SK-N-SH (cell line): Measurements from ENCODE around the gene NRG3. TPM values are rescaled to one million over a fixed set of nuclear protein-coding genes. Genes with fewer than 3 reads are reported as not detected.

Experiments
- CTCF ChIA-PET: fragments of 300-600, 350-600 bp; formaldehyde crosslinking; extraction: SDS; loops from one replicate; lab custom pipeline; 2021; lab: Yijun Ruan, JAX
- POLR2A ChIA-PET: fragments of 350-600 bp; sonication (Branson Sonifier 250); formaldehyde crosslinking; extraction: SDS; loops from one replicate; lab custom pipeline; 2020; ENCODE audit warnings: antibody characterized with exemption, inconsistent platforms; lab: Yijun Ruan, JAX
- DNase-seq: peaks from one replicate; pipeline ENCODE4 v3.0.0; 2012
- H2AFZ ChIP-seq: fragments of 200-600 bp; sonication (generic); 2 replicates; pipeline ENCODE4 v1.8.1; 2016; ENCODE audit warnings: antibody characterized with exemption, mild to moderate bottlenecking, low read depth
- H3F3A ChIP-seq: fragments of 200-600 bp; sonication (generic); replicated peaks from 2 replicates; pipeline ENCODE3; 2016; ENCODE audit warnings: antibody characterized with exemption, mild to moderate bottlenecking; ENCODE audit not compliant: insufficient read depth
- H3K27ac ChIP-seq, 2 experiments: fragments of 200-500 bp in 1 of 2; fragments of 200-600 bp in 1 of 2; sonication (Bioruptor generic) in 1 of 2; sonication (generic), shearing (Covaris generic) in 1 of 2; 2 replicates each; pipeline versions ENCODE4 v1.5.1 to v1.6.1; 2014 to 2016; ENCODE audit warnings: low read depth in 2 of 2, inconsistent platforms in 1 of 2, low read length in 1 of 2, mild to moderate bottlenecking in 1 of 2, mixed read lengths in 1 of 2
- H3K27me3 ChIP-seq: fragments of 200-600 bp; sonication (generic), shearing (Covaris generic); 2 replicates; pipeline ENCODE4 v1.6.1; 2016; ENCODE audit warnings: mixed run types; ENCODE audit not compliant: insufficient read depth
- H3K36me3 ChIP-seq, 2 experiments: fragments of 200-500 bp in 1 of 2; fragments of 200-600 bp in 1 of 2; sonication (Bioruptor generic) in 1 of 2; sonication (generic) in 1 of 2; replicated peaks in 1 of 2; 2 replicates each; pipeline versions ENCODE3 to v1.5.1; 2014 to 2016; ENCODE audit warnings: low read length in 1 of 2, mild to moderate bottlenecking in 1 of 2; ENCODE audit not compliant: insufficient read depth in 2 of 2, control insufficient read depth in 1 of 2
- H3K4me1 ChIP-seq, 2 experiments: fragments of 200-500 bp in 1 of 2; fragments of 200-600 bp in 1 of 2; sonication (Bioruptor generic) in 1 of 2; sonication (generic), shearing (Covaris generic) in 1 of 2; 2 replicates each; pipeline versions ENCODE4 v1.5.1 to v1.6.1; 2014 to 2016; ENCODE audit warnings: low read depth in 1 of 2, low read length in 1 of 2, mixed run types in 1 of 2; ENCODE audit not compliant: insufficient read depth in 2 of 2, control insufficient read depth in 1 of 2
- H3K4me2 ChIP-seq: fragments of 200-600 bp; sonication (generic), shearing (Covaris generic); 2 replicates; pipeline ENCODE4 v1.6.1; 2017; ENCODE audit warnings: mixed run types
- H3K4me3 ChIP-seq, 2 experiments: fragments of 200-500 bp in 1 of 2; fragments of 200-600 bp in 1 of 2; sonication (Bioruptor generic) in 1 of 2; sonication (generic), shearing (Covaris generic) in 1 of 2; 2 replicates each; pipeline versions ENCODE4 v1.5.1 to v1.8.1; 2014 to 2016; ENCODE audit warnings: low read depth in 2 of 2, inconsistent platforms in 1 of 2, low read length in 1 of 2, mild to moderate bottlenecking in 1 of 2, mixed read lengths in 1 of 2, moderate library complexity in 1 of 2
- H3K79me2 ChIP-seq: fragments of 200-600 bp; sonication (generic); 2 replicates; pipeline ENCODE4 v1.8.1; 2017; ENCODE audit warnings: mild to moderate bottlenecking; ENCODE audit not compliant: insufficient read depth
- H3K9ac ChIP-seq: fragments of 200-600 bp; sonication (generic); 2 replicates; pipeline ENCODE4 v1.6.1; 2017; ENCODE audit warnings: mixed run types
- H3K9me2 ChIP-seq: fragments of 200-600 bp; sonication (generic); 2 replicates; pipeline ENCODE4 v1.6.1; 2017; ENCODE audit warnings: mixed run types
- H3K9me3 ChIP-seq: fragments of 200-600 bp; sonication (generic); 2 replicates; pipeline ENCODE4 v1.6.1; 2017; ENCODE audit warnings: mixed run types, mild to moderate bottlenecking, moderate library complexity
- H4K20me1 ChIP-seq: fragments of 200-600 bp; sonication (generic); 2 replicates; pipeline ENCODE4 v1.6.1; 2017; ENCODE audit warnings: mild to moderate bottlenecking, mixed run types; ENCODE audit not compliant: insufficient read depth
- EP300 ChIP-seq, 2 experiments: IDR thresholded peaks; 2 replicates each; pipeline versions ENCODE4 v1.4.0 to v1.6.1; 2012; ENCODE audit warnings: borderline replicate concordance in 1 of 2, low read depth in 1 of 2, low read length in 1 of 2
- EZH2phosphoT487 ChIP-seq: fragments of 200-600 bp; sonication (generic); IDR thresholded peaks from 2 replicates; pipeline ENCODE4 v1.6.1; 2017; ENCODE audit warnings: low read depth, mixed run types, mild to moderate bottlenecking, antibody characterized with exemption, moderate library complexity, borderline replicate concordance
- FOXJ3 ChIP-seq: sonication (generic); formaldehyde crosslinking; IDR thresholded peaks from 2 replicates; pipeline ENCODE4 v1.5.1; 2020; ENCODE audit warnings: mild to moderate bottlenecking, missing genetic modification reagents
- JUND ChIP-seq: IDR thresholded peaks from 2 replicates; pipeline ENCODE4 v1.4.0; 2012
- MEF2A ChIP-seq: IDR thresholded peaks from 2 replicates; pipeline ENCODE4 v1.4.0; 2012; ENCODE audit warnings: low read depth, borderline replicate concordance
- MXI1 ChIP-seq: IDR thresholded peaks from 2 replicates; pipeline ENCODE4 v1.6.1; 2012; ENCODE audit warnings: mild to moderate bottlenecking, low read depth, low read length, improper control_type of control experiment
- NFIC ChIP-seq: IDR thresholded peaks from 2 replicates; pipeline ENCODE4 v1.4.0; 2012; ENCODE audit warnings: borderline replicate concordance
- POLR2AphosphoS5 ChIP-seq: IDR thresholded peaks from 2 replicates; pipeline ENCODE4 v1.6.1; 2012; ENCODE audit warnings: low read depth, low read length
- RAD21 ChIP-seq: IDR thresholded peaks from 2 replicates; pipeline ENCODE4 v1.6.1; 2012; ENCODE audit warnings: mild to moderate bottlenecking, low read length
- RCOR1 ChIP-seq: fragments of 150-350 bp; IDR thresholded peaks from 2 replicates; pipeline ENCODE4 v1.6.1; 2017; ENCODE audit warnings: antibody characterized with exemption, low read length
- SIN3A ChIP-seq: IDR thresholded peaks from 2 replicates; pipeline ENCODE4 v1.6.1; 2012; ENCODE audit warnings: low read depth, mild to moderate bottlenecking, low read length, moderate library complexity, borderline replicate concordance
- TAF1 ChIP-seq: IDR thresholded peaks from 2 replicates; pipeline ENCODE4 v1.6.1; 2012; ENCODE audit warnings: low read depth, mild to moderate bottlenecking, low read length, moderate library complexity, borderline replicate concordance
- YY1 ChIP-seq: IDR thresholded peaks from 2 replicates; pipeline ENCODE4 v1.4.0; 2012; ENCODE audit warnings: low read depth, mild to moderate bottlenecking
- WGBS: methylation state at CpG from one replicate; pipeline ENCODE4 v1.1.6; 2017; ENCODE audit warnings: low lambda C conversion rate; 5-methylcytosine and 5-hydroxymethylcytosine counted together
- polyA plus RNA-seq, 3 experiments: library from polyadenylated mRNA; depleted of rRNA; stranded (reverse); fragments of >200 nt; gene quantifications; 2 replicates each; pipeline ENCODE4 v1.2.3, GENCODE V29; 2012
- TF ChIP-seq, protein P1 (sequence below): fragments of 200-600 bp; sonication (generic); IDR thresholded peaks from 2 replicates; pipeline ENCODE4 v1.6.1; 2017; ENCODE audit warnings: antibody characterized with exemption, mild to moderate bottlenecking, moderate library complexity
- TF ChIP-seq, protein P2 (sequence below): fragments of 150-350 bp; IDR thresholded peaks from 2 replicates; pipeline ENCODE4 v1.6.1; 2016; ENCODE audit warnings: mild to moderate bottlenecking, low read depth, low read length
- TF ChIP-seq, protein P3 (sequence below): fragments of 150-350 bp; IDR thresholded peaks from 2 replicates; pipeline ENCODE4 v1.6.1; 2017; ENCODE audit warnings: antibody characterized with exemption, low read length, low read depth, borderline replicate concordance
- TF ChIP-seq, protein P4 (sequence below): IDR thresholded peaks from 2 replicates; pipeline ENCODE4 v1.4.0; 2012; ENCODE audit warnings: low read depth, borderline replicate concordance
- TF ChIP-seq, protein P5 (sequence below): IDR thresholded peaks from 2 replicates; pipeline ENCODE4 v1.4.0; 2012; ENCODE audit warnings: low read depth
- TF ChIP-seq, protein P6 (sequence below): IDR thresholded peaks from 2 replicates; pipeline ENCODE4 v1.4.0; 2012; ENCODE audit warnings: low read depth, borderline replicate concordance

Gene NRG3
- polyA plus RNA-seq, 1 of the 3 experiments (the other 2 are of a cell fraction) = 0.03 TPM

DNA sequence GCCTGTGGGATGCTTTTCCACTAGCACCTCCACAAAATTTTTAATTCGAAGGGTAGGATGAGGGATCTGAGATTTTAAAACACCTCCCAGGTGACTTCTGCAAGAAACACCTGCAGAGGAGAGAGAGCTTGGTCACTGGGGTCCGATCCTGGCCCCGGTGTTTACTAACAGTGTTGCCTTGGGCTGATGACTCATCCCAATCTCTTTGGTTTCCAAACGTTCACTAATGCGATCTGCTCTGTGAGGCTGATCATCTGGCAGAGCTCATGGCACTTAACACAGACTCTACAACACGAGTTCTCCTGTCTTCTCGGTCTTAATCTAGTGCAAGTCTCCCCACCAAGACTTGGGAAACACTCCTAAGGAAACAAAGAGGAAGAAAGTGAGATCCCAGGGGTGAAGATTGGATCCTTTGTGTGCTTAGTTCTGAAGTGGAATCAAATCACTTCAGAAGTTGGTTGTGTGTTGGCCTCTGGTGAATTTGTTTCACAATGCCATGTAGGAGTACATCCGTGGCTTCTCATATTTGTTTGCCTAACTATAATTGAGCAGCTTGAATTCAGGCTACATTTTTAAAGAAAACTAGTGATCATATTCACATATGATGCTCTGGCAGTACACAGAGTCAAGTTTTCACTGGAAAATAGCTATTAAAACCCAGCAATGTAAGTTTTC is 407.9 kb downstream of the NRG3 start:
- ChIA-PET POLR2A (no interaction called here), CTCF (interaction anchor here (0.6 kb wide), 1 partner anchor 133 kb away, joined by 3 read pairs; no protein-coding TSS in a partner anchor)
- no peak for DNase-seq
- Histone ChIP-seq H3K79me2 (no peaks in the 10 kb centered on the region), H3F3A (no peaks in the 10 kb centered on the region), H3K9me3 (no peaks in the 10 kb centered on the region), H3K36me3 (no peaks in the 10 kb centered on the region), H3K4me2 (no peak overlapping the region), H3K4me1 (no peaks in the 10 kb centered on the region), H3K27me3 (no peaks in the 10 kb centered on the region), H3K9ac (no peak overlapping the region), H2AFZ (no peak overlapping the region), H4K20me1 (no peaks in the 10 kb centered on the region), H3K4me3 (no peak overlapping the region), H3K9me2 (no peaks in the 10 kb centered on the region), H3K27ac (no peak overlapping the region)
- TF ChIP-seq EZH2phosphoT487 (no peak), EP300 (IDR thresholded peaks at IDR 0.05; ENCODE audit: borderline replicate concordance in 1 of 2, low read depth in 1 of 2, low read length in 1 of 2) (no peak), MEF2A (no peak), MXI1 (no peak), NFIC (no peak), SIN3A (no peak)
- TF ChIP-seq, protein P1, sequence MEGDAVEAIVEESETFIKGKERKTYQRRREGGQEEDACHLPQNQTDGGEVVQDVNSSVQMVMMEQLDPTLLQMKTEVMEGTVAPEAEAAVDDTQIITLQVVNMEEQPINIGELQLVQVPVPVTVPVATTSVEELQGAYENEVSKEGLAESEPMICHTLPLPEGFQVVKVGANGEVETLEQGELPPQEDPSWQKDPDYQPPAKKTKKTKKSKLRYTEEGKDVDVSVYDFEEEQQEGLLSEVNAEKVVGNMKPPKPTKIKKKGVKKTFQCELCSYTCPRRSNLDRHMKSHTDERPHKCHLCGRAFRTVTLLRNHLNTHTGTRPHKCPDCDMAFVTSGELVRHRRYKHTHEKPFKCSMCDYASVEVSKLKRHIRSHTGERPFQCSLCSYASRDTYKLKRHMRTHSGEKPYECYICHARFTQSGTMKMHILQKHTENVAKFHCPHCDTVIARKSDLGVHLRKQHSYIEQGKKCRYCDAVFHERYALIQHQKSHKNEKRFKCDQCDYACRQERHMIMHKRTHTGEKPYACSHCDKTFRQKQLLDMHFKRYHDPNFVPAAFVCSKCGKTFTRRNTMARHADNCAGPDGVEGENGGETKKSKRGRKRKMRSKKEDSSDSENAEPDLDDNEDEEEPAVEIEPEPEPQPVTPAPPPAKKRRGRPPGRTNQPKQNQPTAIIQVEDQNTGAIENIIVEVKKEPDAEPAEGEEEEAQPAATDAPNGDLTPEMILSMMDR = no peak
- TF ChIP-seq, protein P2, sequence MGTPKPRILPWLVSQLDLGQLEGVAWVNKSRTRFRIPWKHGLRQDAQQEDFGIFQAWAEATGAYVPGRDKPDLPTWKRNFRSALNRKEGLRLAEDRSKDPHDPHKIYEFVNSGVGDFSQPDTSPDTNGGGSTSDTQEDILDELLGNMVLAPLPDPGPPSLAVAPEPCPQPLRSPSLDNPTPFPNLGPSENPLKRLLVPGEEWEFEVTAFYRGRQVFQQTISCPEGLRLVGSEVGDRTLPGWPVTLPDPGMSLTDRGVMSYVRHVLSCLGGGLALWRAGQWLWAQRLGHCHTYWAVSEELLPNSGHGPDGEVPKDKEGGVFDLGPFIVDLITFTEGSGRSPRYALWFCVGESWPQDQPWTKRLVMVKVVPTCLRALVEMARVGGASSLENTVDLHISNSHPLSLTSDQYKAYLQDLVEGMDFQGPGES = no peak
- TF ChIP-seq, protein P3, sequence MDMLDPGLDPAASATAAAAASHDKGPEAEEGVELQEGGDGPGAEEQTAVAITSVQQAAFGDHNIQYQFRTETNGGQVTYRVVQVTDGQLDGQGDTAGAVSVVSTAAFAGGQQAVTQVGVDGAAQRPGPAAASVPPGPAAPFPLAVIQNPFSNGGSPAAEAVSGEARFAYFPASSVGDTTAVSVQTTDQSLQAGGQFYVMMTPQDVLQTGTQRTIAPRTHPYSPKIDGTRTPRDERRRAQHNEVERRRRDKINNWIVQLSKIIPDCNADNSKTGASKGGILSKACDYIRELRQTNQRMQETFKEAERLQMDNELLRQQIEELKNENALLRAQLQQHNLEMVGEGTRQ = no peak
- TF ChIP-seq, protein P4, sequence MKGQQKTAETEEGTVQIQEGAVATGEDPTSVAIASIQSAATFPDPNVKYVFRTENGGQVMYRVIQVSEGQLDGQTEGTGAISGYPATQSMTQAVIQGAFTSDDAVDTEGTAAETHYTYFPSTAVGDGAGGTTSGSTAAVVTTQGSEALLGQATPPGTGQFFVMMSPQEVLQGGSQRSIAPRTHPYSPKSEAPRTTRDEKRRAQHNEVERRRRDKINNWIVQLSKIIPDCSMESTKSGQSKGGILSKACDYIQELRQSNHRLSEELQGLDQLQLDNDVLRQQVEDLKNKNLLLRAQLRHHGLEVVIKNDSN = no peak
- 34% methylated on average over 6 of the region's 8 CpGs for WGBS

DNA sequence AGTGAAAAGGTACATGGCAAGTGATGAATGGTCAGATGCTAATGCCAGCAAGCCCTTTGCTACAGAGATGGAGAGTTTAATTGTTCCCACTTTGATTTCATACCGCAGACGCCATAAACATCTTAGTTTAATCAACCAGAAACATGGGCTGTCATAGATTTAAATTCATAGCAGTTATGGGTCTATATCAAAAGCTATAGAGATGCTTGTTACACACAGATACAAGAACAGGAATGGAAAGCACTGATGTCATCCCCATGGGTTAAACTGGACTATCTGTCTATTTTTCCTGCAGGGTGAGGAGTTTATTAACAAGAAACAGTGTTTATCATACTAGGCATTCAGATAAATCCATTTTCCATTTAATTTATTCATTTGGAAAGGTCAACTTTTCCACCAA is 409.2 kb downstream of the NRG3 start:
- 31% methylated on average over 2 of the region's 2 CpGs for WGBS
- no peak for DNase-seq
- Histone ChIP-seq H3K4me3 (no peak overlapping the region), H3K9me3 (no peaks in the 10 kb centered on the region), H3K27me3 (no peaks in the 10 kb centered on the region), H3K27ac (no peak overlapping the region), H3K79me2 (no peaks in the 10 kb centered on the region), H2AFZ (no peak overlapping the region), H3K4me2 (no peak overlapping the region), H4K20me1 (no peaks in the 10 kb centered on the region), H3K9me2 (no peaks in the 10 kb centered on the region), H3F3A (no peaks in the 10 kb centered on the region), H3K4me1 (no peaks in the 10 kb centered on the region), H3K36me3 (no peaks in the 10 kb centered on the region), H3K9ac (no peak overlapping the region)
- CTCF ChIA-PET = no interaction called here
- POLR2A ChIA-PET = no interaction called here
- TF ChIP-seq NFIC (no peak), MXI1 (no peak), POLR2AphosphoS5 (no peak), TAF1 (no peak), YY1 (no peak), JUND (no peak), FOXJ3 (no peak), MEF2A (no peak), EP300 (IDR thresholded peaks at IDR 0.05; ENCODE audit: borderline replicate concordance in 1 of 2, low read depth in 1 of 2, low read length in 1 of 2) (no peak), RAD21 (no peak), SIN3A (no peak), RCOR1 (no peak)
- TF ChIP-seq, protein P5, sequence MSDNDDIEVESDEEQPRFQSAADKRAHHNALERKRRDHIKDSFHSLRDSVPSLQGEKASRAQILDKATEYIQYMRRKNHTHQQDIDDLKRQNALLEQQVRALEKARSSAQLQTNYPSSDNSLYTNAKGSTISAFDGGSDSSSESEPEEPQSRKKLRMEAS = no peak
- TF ChIP-seq, protein P6, sequence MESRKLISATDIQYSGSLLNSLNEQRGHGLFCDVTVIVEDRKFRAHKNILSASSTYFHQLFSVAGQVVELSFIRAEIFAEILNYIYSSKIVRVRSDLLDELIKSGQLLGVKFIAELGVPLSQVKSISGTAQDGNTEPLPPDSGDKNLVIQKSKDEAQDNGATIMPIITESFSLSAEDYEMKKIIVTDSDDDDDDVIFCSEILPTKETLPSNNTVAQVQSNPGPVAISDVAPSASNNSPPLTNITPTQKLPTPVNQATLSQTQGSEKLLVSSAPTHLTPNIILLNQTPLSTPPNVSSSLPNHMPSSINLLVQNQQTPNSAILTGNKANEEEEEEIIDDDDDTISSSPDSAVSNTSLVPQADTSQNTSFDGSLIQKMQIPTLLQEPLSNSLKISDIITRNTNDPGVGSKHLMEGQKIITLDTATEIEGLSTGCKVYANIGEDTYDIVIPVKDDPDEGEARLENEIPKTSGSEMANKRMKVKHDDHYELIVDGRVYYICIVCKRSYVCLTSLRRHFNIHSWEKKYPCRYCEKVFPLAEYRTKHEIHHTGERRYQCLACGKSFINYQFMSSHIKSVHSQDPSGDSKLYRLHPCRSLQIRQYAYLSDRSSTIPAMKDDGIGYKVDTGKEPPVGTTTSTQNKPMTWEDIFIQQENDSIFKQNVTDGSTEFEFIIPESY = no peak
